ENCODE data around the gene IL17RA.

DNA sequence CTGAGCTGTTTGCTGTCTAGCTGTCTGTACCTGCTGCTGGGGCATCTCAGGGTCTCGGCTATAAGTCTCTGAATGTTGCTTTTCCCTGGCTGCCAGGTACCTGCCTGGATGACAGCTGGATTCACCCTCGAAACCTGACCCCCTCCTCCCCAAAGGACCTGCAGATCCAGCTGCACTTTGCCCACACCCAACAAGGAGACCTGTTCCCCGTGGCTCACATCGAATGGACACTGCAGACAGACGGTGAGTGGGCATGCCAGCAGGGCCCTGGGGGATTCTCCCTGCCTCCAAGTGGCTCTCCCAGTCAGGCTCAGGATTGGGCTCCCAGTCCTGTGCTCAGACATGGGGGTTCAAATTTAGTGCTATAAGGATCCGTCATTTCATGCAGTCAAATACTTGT, 12.9 kb downstream of the IL17RA start:
- TF ChIP-seq, protein P1, sequence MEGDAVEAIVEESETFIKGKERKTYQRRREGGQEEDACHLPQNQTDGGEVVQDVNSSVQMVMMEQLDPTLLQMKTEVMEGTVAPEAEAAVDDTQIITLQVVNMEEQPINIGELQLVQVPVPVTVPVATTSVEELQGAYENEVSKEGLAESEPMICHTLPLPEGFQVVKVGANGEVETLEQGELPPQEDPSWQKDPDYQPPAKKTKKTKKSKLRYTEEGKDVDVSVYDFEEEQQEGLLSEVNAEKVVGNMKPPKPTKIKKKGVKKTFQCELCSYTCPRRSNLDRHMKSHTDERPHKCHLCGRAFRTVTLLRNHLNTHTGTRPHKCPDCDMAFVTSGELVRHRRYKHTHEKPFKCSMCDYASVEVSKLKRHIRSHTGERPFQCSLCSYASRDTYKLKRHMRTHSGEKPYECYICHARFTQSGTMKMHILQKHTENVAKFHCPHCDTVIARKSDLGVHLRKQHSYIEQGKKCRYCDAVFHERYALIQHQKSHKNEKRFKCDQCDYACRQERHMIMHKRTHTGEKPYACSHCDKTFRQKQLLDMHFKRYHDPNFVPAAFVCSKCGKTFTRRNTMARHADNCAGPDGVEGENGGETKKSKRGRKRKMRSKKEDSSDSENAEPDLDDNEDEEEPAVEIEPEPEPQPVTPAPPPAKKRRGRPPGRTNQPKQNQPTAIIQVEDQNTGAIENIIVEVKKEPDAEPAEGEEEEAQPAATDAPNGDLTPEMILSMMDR (conservative IDR thresholded peaks at IDR 0.05; ENCODE audit: low read depth in 2 of 2) = no peak
- TF ChIP-seq EZH2 (IDR thresholded peaks at IDR 0.05; ENCODE audit: low read depth, unreplicated experiment) = no peak
- TF ChIP-seq, protein P2, sequence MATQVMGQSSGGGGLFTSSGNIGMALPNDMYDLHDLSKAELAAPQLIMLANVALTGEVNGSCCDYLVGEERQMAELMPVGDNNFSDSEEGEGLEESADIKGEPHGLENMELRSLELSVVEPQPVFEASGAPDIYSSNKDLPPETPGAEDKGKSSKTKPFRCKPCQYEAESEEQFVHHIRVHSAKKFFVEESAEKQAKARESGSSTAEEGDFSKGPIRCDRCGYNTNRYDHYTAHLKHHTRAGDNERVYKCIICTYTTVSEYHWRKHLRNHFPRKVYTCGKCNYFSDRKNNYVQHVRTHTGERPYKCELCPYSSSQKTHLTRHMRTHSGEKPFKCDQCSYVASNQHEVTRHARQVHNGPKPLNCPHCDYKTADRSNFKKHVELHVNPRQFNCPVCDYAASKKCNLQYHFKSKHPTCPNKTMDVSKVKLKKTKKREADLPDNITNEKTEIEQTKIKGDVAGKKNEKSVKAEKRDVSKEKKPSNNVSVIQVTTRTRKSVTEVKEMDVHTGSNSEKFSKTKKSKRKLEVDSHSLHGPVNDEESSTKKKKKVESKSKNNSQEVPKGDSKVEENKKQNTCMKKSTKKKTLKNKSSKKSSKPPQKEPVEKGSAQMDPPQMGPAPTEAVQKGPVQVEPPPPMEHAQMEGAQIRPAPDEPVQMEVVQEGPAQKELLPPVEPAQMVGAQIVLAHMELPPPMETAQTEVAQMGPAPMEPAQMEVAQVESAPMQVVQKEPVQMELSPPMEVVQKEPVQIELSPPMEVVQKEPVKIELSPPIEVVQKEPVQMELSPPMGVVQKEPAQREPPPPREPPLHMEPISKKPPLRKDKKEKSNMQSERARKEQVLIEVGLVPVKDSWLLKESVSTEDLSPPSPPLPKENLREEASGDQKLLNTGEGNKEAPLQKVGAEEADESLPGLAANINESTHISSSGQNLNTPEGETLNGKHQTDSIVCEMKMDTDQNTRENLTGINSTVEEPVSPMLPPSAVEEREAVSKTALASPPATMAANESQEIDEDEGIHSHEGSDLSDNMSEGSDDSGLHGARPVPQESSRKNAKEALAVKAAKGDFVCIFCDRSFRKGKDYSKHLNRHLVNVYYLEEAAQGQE (IDR thresholded peaks at IDR 0.05; ENCODE audit: unreplicated experiment) = no peak
- TF ChIP-seq JUNB (IDR thresholded peaks at IDR 0.05; ENCODE audit: unreplicated experiment) = no peak
- no peak for TF ChIP-seq POLR2AphosphoS5 (IDR thresholded peaks at IDR 0.05; ENCODE audit: low read depth)
